Hematopoietic multipotent progenitor cell treated with erythropoietin and hydrocortisone succinate and interleukin-3 and kit ligand, for 6 days (in vitro differentiated cells): ENCODE measurements around the gene SESTD1.
A peak's percentile ranks its signal among the peaks of the same experiment; 100 is the strongest.
"Not testable (repeated sequence)": the region's sequence is repeated elsewhere in the genome, so short reads cannot be mapped to it uniquely, and the experiment has no call there.

Experiments
- DNase-seq: peaks from one replicate; pipeline ENCODE4 v3.0.0-alpha.2; 2015

Gene SESTD1

DNA sequence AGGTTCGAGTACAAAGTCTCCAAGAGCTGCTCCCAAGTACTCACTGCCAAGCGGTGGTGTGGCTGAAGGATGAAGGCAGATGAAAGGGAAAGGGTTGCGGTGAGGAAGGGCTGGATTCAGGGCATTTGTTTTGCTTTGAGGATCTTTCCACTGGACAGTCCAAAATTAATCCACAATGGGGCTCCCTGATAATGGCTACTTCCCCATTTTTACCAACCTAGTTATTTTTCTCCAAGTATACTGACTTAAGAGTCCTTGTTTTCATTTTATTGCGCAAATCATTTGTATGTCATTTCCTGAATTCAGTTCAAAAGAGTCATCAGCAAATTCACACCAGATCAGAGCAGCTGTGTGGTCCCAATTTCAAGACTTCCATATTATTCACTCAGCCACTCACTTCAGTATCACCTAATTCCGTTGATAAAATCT, 464 bp upstream of the SESTD1 start:
- peak; percentile 26 for DNase-seq

DNA sequence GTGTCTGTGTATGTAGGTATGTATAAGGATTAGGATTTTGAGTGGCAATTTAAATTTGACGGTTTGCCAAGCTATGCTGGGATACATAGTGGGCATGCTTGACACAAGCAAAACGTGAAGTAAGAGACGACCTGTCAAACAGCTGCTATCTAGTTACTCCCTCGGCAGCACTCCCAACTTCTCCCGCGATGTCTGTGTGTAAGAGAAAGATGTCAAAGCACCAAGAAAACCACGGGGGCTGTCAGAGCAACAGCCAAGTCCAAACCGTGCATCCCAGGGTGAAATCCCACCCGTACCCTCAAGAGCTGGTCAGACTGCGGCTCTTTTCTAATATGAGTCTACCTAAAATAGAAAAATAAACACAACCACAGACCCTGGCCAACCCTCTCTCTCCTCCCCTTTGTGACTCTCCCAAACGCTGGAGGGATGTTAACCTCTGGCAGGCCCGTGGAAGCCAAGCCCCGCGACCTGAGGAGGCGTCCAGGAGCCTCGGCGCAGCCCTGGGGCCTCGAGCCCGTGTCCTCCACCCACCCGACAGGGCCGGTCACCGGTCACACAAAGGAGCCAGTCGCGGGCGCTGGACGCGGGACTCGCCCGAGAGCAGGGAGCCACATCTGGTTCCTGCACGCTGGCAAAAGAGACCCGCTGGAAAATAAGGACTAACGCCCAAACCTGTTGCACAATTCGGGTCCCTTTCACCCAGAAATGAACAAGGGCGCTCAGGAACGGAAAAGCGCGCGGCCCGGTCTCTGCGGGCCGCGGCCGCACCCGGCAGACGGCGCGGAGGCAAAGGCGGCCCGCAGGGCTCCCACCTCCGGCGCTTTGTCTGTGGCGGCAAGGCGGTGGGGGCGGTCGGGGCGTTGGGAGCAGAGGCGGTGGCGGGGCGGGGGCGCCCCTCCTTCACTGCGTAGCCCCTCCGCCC, 925 bp downstream of the SESTD1 start:
- DNase-seq: peak; percentile 65

DNA sequence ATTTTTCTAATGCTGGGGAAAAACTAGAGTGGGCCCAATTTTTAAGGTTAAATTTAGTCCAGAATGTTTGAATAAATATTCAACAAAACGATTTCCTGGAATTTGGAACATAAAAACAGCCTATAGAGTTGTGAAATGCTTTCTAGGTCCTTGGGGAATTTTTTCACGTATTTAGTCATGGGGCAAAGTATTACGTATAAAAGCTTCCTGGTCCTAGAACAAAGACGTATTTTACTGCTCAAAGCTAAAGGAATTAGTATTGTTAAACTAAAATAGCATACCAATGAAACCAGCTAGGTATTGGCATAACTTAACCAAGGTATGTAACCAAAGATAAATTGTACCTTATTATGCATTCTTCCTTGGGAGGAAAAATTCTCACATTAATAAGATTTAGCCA, 1.6 kb downstream of the SESTD1 start:
- DNase-seq: no peak

DNA sequence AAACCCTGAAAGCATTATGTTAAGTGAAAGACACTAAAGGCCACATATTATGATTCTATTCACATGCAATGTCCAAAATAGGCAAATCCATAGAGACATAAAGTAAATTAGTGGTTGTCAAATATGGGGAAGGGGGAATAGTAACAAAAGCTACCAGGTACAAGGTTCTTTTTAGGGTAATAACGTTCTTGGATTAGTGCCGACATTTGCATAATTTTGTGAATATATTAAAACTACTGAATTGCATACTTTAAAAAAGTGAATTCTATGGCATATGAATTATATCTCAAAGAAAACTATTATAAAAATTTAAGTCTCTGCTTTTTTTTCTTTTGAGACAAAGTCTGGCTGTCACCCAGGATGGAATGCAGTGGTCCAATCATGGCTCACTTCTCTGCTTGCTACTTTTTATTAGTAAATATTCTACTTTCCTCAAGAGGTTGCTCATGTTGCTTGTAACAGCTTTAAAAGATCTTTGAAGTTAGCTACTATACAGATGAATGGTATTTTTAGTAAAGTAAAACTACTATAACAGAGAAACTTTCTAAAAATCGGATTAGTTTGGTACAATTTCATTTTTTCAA, 2.5 kb downstream of the SESTD1 start:
- no peak for DNase-seq

DNA sequence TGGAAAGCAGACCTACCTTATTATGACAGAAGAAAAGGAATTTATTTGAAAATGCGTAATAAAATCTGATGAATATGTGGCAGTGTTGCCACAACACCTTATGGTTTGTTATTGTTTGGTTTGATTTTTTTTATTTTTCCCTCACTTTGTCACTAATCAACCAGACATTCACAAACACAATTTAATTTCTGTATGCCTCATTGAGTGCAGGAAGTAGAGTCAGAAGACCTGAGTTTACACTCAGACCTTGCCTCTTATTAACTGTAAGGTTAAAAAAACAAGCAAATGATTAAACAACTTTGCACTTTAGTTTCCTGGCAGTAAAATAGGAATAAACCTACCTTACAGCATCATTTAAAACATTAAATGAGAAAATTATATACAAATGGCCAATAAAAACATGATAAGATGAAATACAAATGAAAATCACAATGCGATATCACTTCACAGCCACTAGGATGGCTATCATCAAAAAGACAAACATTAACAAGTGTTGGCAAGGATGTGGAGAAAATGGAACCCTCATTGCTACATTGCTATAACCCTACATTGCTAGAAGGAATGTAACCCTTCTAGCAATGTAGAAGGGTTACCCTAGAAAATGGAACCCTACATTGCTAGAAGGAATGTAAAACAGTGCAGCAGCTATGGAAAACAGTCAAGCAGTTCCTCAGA, 3.3 kb downstream of the SESTD1 start:
- DNase-seq: no peak

DNA sequence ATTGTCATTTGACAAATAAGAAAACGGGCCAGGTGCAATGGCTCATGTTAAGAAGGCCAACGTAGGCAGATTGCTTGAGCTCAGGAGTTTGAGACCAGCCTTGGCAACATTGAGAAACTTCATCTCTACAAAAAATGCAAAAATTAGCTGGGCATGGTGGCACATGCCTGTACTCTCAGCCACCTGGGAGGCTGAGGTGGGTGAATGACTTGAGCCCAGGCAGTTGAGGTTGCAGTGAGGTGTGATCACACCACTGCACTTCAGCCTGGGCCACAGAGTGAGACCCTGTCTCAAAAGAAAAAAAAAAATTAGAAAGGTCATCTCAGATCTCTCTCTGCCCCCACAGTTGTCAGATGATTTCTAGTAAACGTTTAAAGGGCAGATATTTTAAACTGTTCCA, 4.4 kb downstream of the SESTD1 start:
- no peak for DNase-seq

DNA sequence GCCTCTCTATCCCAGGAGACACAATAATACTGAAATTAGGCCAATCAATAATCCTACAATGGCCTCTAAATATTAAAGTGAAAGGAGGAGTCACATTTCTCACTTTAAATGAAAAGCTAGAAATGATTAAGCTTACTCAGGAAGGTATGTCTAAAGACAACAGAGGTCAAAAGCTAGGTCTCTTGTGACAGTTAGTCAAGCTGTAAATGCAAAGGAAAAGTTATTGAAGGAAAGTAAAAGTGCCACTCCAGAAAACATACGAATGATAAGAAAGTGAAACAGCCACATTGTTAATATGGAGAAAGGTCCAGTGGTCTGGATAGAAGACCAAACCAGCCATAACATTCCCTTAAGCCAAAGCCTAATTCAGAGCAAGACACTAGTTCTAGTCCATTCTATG, 9.5 kb downstream of the SESTD1 start:
- no peak for DNase-seq

DNA sequence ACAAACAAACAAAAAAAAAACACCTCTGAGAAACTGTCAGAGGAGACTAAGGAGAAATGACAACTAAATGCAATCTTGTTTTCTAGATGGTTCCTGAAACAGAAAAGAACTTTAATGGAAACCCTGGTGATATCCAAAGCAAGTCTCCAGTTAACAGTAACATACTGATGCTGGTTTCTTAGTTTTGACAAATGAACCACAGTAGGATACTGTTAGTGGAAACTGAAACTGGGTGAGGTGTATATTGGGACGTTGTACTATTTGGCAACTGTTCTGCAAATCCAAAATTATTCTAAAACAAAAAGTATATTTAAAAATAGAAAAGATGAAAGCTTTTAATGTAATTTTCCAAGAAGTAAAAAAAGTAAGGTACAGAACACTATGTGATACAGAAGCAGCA, 11.4 kb downstream of the SESTD1 start:
- no peak for DNase-seq

DNA sequence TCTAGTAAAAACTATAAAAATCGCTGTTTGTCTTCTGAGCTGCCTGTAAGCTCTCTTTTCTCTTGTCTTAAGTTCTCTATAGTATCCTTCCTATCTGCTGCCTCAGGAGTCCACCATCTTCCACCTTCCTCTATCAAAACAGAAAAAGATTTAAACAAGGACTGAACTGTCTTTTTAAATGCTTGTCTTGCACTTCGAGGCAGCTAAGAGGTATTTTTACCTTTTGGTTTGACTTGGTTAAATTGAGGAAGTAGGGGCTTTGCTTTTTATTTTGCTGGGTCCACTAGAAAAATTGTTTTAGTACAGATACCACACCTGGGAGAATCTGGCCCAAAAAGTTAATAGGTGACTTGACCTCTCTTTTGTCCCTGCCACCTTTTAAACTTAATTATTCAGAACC, 12.2 kb downstream of the SESTD1 start:
- DNase-seq: no peak

DNA sequence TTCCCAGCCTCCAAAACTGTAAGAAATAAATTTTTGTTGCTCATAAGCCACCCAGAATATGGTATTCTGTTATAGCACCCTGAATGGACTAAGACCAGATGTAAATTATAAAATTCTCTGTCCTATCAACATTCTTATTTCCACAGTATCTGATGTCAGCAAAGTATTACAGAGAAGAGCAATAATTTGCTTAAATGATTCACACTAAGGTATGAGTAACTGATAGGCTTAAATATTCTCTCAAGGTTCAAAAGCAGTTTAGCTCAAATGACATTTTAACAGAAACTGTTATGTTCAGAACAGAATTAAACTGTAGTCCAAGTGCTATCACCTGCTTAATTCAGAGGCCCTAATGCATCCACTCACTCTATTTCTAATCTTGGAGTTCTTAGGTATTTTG, 12.8 kb downstream of the SESTD1 start:
- DNase-seq: no peak

DNA sequence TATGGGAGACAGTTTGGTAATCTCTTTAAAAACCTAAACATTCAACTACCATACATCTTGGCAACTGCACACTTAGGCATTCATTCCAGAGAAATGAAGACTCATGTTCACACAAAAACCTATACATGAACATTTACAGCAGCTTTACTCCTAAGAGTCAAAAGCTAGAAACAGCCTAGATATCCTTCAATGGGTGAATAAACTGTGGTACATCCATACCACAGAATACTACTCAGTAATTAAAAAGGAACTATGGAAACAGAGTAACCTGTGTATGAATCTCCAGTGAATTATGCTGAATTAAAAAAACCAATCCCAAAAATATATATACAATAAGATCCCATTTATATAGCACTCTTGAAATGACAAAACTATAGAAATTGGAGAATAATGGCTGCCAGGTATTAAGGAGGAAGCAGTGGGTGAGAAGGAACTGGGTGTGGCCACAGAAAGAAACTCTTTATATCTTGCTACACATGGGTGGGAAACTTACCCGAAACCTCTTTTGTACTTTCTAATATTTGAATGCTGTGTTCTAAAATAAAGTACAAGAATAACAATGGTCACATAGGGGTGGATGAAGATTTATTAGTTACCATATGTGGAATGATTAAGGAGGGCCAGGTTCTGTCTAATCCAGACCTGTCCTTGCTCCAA, 13.7 kb downstream of the SESTD1 start:
- no peak for DNase-seq

DNA sequence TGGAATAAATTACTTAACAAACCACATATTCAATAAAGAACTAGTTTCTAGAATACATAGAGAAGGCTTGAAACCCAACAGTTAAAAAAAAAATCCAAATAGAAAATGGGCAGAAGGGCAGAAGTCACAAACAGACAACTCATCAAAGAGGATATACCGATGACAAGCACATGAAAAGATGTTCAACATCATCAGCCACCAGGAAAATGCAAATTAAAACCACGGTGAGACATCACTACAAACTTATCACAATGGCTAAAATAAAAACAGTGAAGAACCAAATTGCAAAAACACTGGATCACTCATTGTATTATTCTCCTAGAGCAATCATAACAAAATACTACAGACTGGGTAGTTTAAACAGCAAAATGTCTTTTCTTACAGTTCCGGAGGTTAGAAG, 14.5 kb downstream of the SESTD1 start:
- no peak for DNase-seq

DNA sequence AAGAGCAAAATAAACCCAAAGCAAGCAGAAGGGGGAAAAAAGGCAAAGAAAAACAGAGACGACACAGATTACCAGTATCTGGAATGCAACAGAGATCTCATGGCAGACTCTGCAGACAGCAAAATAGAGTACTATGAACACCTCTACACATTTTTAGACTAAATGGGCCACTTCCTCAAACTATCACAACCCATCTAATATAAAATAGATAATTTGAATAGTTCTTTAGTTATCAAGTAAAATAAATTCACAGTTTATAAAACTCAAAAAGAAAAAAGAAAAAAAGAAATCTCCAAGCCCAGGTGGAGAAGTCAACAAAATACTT, 16.6 kb downstream of the SESTD1 start:
- no peak for DNase-seq

DNA sequence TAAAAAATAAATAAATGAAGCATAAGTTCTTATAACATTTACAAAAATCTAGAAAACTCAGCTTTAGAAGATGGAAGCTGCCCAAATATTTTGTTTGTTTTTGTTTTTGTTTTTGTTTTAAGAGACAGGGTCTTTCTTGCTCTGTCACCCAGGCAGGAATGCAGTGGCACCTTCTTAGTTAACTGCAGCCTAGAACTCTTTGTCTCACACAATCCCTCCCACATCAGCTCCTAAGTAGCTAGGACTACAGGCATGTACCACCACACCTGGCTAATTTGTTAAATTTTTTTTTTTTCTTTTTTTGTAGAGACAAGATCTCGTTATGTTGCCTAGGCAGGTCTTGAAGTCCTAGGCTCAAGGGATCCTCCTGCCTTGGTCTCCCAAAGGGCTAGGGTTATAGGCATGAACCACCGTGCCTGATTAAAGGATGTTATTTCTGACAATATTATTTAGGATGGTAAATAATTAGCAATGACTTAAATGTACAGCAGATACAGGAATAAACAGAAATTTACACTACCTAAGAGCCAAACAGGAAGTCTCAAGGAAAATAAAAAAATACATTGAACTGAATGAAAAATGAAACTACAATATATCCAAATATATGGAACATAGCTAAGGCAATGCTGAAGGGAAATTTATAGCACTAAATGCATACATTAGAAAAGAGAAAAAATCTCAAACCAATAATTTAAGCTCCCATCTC, 17.2 kb downstream of the SESTD1 start:
- no peak for DNase-seq

DNA sequence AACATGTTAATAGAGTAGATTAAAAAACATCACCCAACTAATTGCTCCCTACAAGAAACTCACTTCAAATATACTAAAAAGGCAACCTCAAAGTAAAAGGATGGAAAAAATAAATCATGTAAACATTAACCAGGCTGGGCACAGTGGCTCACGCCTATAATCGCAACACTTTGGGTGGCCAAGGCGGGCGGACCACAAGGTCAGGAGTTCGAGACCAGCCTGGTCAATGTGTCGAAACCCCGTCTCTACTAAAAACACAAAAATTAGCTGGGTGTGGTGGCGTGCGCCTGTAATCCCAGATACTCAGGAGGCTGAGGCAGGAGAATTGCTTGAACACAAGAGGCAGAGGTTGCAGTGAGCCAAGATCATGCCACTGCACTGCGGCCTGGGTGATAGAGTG, 18.8 kb downstream of the SESTD1 start:
- DNase-seq: not testable (repeated sequence)

DNA sequence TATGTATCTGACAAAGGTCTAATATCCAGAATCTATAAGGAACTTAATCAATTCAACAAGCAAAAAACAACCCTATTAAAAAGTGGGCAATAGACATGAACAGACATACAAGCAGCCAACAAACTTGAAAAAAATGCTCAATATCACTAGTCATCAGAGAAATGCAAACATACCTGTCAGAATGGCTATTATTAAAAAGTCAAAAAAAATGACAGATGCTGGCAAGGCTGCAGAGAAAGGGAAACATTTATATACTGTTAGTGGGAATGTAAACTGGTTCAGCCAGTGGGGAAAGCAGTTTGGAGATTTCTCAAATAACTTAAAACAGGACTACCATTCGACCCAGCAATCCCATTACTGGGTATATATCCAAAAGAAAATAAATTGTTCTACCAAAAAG, 21.6 kb downstream of the SESTD1 start:
- DNase-seq: no peak

DNA sequence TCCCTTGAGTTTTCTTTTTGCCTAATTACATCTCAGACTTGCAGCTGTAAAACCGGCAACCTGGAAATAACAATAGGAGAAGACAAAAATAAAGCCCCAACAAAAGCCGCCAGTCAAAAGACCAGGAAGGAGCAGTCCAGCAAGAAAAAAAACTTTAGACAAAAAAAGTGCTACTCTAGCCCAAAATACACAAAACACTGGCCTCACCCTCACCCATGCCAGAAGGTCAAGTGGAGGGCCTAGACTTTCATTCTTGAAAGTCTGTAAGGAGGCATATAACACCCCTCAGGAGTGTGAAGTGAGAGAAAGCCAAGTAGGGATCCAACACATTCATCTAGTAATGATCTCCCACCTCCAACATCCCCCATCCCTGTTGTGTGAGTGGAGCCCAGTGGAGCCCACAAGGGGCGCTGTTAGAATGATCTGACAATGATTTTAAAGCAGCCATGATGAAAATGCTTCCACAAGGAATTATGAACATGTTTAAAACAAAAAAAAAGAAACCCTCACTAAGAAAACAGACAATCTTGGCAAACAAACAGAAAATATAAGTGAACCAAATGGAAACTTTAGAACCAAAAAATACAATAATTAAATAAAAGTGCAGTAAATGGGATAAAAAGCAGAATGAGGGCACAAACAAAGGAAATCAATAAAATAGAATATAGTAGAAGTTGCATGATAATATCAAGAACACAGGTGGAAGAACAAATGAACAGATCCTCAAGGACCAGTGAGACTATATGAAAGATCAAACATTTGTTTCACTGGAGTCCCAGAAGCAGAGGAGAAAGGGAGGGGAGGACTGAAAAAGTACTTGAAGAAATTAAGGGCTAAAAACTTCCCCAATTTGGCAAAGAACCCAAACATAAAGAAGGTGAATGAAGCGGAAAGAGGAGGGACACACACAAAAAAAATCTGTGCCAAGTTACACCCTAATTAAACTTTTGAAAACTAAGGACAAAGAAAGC, 23.9 kb downstream of the SESTD1 start:
- no peak for DNase-seq

DNA sequence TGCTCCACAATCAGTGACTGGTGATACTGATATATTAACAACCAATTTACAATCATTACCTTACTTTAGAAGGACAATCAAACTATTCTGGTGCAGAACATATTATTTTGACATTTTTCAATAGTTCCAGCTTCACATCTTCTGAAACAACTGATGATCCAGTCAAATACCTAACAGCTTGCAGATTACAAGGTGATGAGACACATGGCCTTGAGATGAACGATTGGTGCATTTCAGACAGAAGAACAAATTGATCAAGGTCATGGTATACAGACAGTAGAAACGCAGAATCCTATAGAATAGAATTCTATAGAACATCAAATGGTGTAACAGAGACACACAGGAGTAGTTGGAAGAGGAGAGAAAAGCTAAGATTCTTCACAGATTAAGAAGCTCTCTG, 24.8 kb downstream of the SESTD1 start:
- no peak for DNase-seq

DNA sequence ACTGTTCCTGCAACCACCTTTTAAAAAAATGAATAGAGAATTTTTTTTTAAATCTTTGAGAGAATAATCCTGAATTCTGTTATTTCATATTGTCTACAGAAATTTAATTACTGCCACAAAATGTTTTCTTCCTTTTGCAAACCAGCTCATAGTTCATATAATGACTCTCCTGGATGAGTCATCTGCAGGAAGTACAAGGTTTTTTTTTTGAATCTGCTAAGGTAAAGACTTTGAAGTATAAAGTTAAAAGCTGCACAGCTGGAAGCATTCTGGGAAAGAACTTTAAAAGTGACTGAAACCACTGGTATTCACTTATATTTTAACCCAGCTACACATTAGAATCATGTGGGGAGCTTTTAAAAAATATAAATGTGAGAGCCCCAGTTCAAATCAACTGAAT, 25.4 kb downstream of the SESTD1 start:
- DNase-seq: no peak

DNA sequence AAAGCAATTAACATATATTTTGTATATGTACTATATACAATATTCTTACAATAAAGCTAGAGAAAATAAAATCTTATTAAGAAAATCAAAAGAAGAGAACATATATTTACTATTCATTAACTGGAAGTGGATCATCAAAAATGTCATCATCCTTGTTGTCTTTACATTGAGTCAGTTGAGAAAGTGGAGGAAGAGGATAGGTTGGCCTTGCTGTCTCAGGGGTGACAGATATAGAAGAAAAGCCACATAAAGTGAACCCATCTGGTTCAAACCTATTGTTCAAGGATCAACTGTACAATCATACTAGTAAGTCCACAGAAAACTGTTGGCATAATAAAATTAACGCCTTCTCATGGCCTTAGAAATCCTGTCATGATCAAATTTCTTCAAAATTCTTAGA, 26.6 kb downstream of the SESTD1 start:
- DNase-seq: no peak

DNA sequence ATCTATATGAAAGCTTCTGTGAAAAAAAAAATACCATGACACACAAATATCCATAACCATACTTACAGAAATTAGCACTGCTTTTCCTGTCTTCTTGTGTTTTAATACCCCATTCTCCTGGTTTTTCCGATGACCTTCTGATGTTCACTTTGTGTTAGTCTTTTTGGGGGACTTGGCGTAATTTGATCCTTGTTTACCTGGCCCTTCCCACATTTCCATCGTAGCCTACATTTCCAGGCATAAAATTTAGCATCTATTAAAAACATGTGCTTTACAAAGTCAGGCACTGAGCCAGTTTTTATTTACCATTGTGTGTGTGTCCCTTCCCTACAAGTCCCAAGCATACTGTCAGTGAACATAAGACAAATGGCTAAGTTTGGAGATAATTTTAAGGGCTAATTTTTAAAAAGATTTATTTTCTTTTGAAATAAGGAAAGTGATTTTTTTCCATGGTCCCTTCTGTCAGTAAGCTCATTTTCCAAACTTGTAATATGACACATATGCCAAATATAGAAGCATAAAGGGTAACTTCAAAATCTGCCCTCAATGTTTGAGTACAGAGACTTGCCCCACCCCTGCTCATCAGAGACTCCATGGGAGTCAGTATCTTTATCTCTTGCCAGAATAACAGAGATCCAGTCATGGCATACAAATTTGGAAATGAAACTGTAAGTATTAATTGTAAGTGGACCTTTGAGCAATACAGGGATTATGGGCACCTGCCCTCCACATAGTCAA, 27.3 kb downstream of the SESTD1 start:
- no peak for DNase-seq
